ENCODE results near the gene MAD1L1. TPM values are rescaled to one million over a fixed set of nuclear protein-coding genes. Genes with fewer than 3 reads are reported as not detected.
A peak's percentile ranks its signal among the peaks of the same experiment; 100 is the strongest.

The MAD1L1 gene
- total RNA-seq, 1 experiment from 2014 or later, result 43.8 TPM

DNA sequence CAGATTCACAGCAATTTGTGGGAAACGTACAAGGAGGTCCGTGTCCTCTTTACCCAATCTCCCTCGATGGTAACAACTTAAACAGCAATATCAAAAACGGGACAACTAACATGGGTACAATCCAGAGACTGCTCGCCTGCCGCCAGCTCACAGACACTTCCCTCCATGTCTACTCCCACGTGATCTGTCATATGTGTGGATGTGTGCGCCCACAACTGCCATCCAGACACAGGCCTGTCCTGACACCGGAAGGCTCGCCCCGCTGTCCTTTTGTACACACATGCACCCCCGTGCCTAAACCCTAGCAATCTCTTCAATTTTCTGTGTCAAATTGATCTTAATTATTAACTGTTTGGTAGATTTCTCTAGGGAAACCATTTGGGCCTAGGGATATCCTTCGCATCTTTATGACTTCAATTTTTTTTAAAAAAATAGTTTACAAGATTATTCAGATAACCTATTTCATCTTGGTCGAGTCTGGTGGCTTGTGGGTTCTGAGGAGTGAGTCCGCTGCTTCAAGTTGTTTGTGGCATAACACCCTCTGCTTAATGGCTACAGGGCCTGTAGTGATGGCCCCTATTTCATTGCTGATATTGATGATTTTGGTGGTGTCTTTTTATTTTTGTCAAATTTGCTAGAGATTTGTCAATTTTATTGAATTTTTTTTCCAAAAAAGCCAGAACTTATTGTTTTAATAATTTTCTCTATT lies 260.6 kb downstream of the MAD1L1 start (continued):
- TF ChIP-seq SMAD3 (CRISPR knock-in tag; IDR thresholded peaks at IDR 0.05; ENCODE audit: borderline replicate concordance), result no peak
- no peak for TF ChIP-seq ARID4B (CRISPR knock-in tag; IDR thresholded peaks at IDR 0.05; ENCODE audit: borderline replicate concordance)
- no peak for TF ChIP-seq ETV6 (CRISPR knock-in tag; IDR thresholded peaks at IDR 0.05)
- no peak for TF ChIP-seq MYBL2 (CRISPR knock-in tag; IDR thresholded peaks at IDR 0.05)

- CTCF ChIA-PET, result no interaction called here
- TF ChIP-seq ZNF317 (CRISPR knock-in tag; IDR thresholded peaks at IDR 0.05; ENCODE audit: borderline replicate concordance, low read depth), result no peak
- no peak for TF ChIP-seq CBFB (CRISPR knock-in tag; IDR thresholded peaks at IDR 0.05; ENCODE audit: low read depth)
- TF ChIP-seq CREB1 (CRISPR knock-in tag; IDR thresholded peaks at IDR 0.05), result no peak
- TF ChIP-seq E2F5 (CRISPR knock-in tag; IDR thresholded peaks at IDR 0.05), result no peak
- no peak for TF ChIP-seq EMX1 (CRISPR knock-in tag; IDR thresholded peaks at IDR 0.05)
- no peak for TF ChIP-seq ZNF425 (CRISPR knock-in tag; conservative IDR thresholded peaks at IDR 0.05)
- TF ChIP-seq, protein P1, sequence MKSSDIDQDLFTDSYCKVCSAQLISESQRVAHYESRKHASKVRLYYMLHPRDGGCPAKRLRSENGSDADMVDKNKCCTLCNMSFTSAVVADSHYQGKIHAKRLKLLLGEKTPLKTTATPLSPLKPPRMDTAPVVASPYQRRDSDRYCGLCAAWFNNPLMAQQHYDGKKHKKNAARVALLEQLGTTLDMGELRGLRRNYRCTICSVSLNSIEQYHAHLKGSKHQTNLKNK (CRISPR knock-in tag; IDR thresholded peaks at IDR 0.05), result no peak
- no peak for TF ChIP-seq PRDM15 (CRISPR knock-in tag; IDR thresholded peaks at IDR 0.05)
- TF ChIP-seq FOXK1 (CRISPR knock-in tag; IDR thresholded peaks at IDR 0.05), result no peak
- TF ChIP-seq, protein P2, sequence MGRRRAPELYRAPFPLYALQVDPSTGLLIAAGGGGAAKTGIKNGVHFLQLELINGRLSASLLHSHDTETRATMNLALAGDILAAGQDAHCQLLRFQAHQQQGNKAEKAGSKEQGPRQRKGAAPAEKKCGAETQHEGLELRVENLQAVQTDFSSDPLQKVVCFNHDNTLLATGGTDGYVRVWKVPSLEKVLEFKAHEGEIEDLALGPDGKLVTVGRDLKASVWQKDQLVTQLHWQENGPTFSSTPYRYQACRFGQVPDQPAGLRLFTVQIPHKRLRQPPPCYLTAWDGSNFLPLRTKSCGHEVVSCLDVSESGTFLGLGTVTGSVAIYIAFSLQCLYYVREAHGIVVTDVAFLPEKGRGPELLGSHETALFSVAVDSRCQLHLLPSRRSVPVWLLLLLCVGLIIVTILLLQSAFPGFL (CRISPR knock-in tag; IDR thresholded peaks at IDR 0.05; ENCODE audit: borderline replicate concordance), result no peak
- no peak for TF ChIP-seq NR2C2 (CRISPR knock-in tag; IDR thresholded peaks at IDR 0.05)
- TF ChIP-seq TEAD1 (CRISPR knock-in tag; IDR thresholded peaks at IDR 0.05), result no peak
- TF ChIP-seq TP53 (CRISPR knock-in tag; IDR thresholded peaks at IDR 0.05), result no peak
- no peak for TF ChIP-seq SMAD4 (CRISPR knock-in tag; IDR thresholded peaks at IDR 0.05)
- TF ChIP-seq ARID4B (CRISPR knock-in tag; IDR thresholded peaks at IDR 0.05; ENCODE audit: borderline replicate concordance), result no peak
Measured at GRCh38 chr7:1970895-1971294, 261.9 kb downstream of the MAD1L1 start.

More at GRCh38 chr7:1970895-1971294, 261.9 kb downstream of the MAD1L1 start:
- Mint-ChIP-seq H3K36me3 (peaks cover 5% of the 10 kb centered on the region), H3K27ac (0 out of 2 replicates have a peak overlapping the region, but pooled peaks have one; percentile 3), H3K9me3 (no peaks in the 10 kb centered on the region), H3K4me3 (no peak overlapping the region), H3K27me3 (ENCODE audit: low read depth) (no peaks in the 10 kb centered on the region), H3K4me1 (no peaks in the 10 kb centered on the region)
- ATAC-seq (no peak), DNase-seq (ENCODE audit: low spot score) (no peak)
- POLR2A ChIA-PET, result no interaction called here
